ENCODE data around the gene NEURL1B. TPM values are rescaled to one million over a fixed set of nuclear protein-coding genes. Genes with fewer than 3 reads are reported as not detected.
A peak's percentile ranks its signal among the peaks of the same experiment; 100 is the strongest.

NEURL1B gene
- polyA plus RNA-seq, 1 of the 3 experiments (the other 2 are of a cell fraction), result 2.8 TPM

- no peak for DNase-seq
- no peaks in the 10 kb centered on the region for H3K27me3 ChIP-seq (ENCODE audit: insufficient read depth)
- no peaks in the 10 kb centered on the region for H3K9me2 ChIP-seq
- H3K9ac ChIP-seq, result peak overlapping the region; percentile 80; the same call in 1 of the 2 replicates
- peaks cover 5 to 31% of the 10 kb centered on the region in 2 experiments; a peak in 2 of 4 replicates for H3K4me1 ChIP-seq (ENCODE audit: control insufficient read depth in 1 of 2, insufficient read depth in 2 of 2, low read depth in 1 of 2, low read length in 1 of 2)
- TF ChIP-seq SMC3 (IDR thresholded peaks at IDR 0.05; ENCODE audit: low read depth, low read length), result no peak
- TF ChIP-seq MEF2A (IDR thresholded peaks at IDR 0.05; ENCODE audit: borderline replicate concordance, low read depth), result no peak
- TF ChIP-seq MXI1 (IDR thresholded peaks at IDR 0.05; ENCODE audit: low read depth, low read length), result 0 out of 2 replicates have a peak, but pooled peaks have one; percentile 3
- no peaks in the 10 kb centered on the region for H3K36me3 ChIP-seq (replicated peaks in 1 of 2; ENCODE audit: control insufficient read depth in 1 of 2, insufficient read depth in 2 of 2, low read length in 1 of 2)
- H3K4me2 ChIP-seq, result peak overlapping the region; percentile 96
- no peak overlapping the region; the same call in 1 of the 2 replicates for H2AFZ ChIP-seq (ENCODE audit: low read depth)
- H3K27ac ChIP-seq (ENCODE audit: low read depth in 2 of 2, low read length in 1 of 2), result no peak overlapping the region
- peaks cover 4% of the 10 kb centered on the region for H3F3A ChIP-seq (replicated peaks; ENCODE audit: insufficient read depth)
- ChIA-PET CTCF (interaction anchor here (0.5 to 6.7 kb wide), 11 partner anchors 9 to 169 kb away, joined by 3 to 71 read pairs (median 4); no protein-coding TSS in a partner anchor), POLR2A (interaction anchor here (2.8 kb wide), 1 partner anchor 18 kb away, joined by 7 read pairs; no protein-coding TSS in a partner anchor)
- H3K9me3 ChIP-seq, result no peaks in the 10 kb centered on the region
- 0 out of 2 replicates have a peak, but pooled peaks cover 2% of the 10 kb centered on the region for H4K20me1 ChIP-seq (ENCODE audit: insufficient read depth)
- H3K4me3 ChIP-seq (ENCODE audit: low read depth in 2 of 2, low read length in 1 of 2), result peak overlapping the region; percentile 89 to 91
- WGBS (ENCODE audit: low lambda C conversion rate), result 56% methylated on average over 14 of the region's 14 CpGs
- peaks cover 13% of the 10 kb centered on the region; the same call in 1 of the 2 replicates for H3K79me2 ChIP-seq (ENCODE audit: insufficient read depth)
Observed at GRCh38 chr5:172642051-172642409, 967 bp downstream of the NEURL1B start.

- TF ChIP-seq GABPA (IDR thresholded peaks at IDR 0.05; ENCODE audit: low read depth) (no peak), TAF1 (IDR thresholded peaks at IDR 0.05; ENCODE audit: borderline replicate concordance, low read depth, low read length) (no peak), MEF2A (IDR thresholded peaks at IDR 0.05; ENCODE audit: borderline replicate concordance, low read depth) (no peak), POLR2AphosphoS5 (IDR thresholded peaks at IDR 0.05; ENCODE audit: low read depth, low read length) (no peak)
- H3K9ac ChIP-seq, result no peak overlapping the region
- no peak overlapping the region for H2AFZ ChIP-seq (ENCODE audit: low read depth)
- no peaks in the 10 kb centered on the region for H3K9me2 ChIP-seq
- H3K4me1 ChIP-seq (ENCODE audit: control insufficient read depth in 1 of 2, insufficient read depth in 2 of 2, low read depth in 1 of 2, low read length in 1 of 2), result peaks cover 5 to 30% of the 10 kb centered on the region in 2 experiments; a peak in 2 of 4 replicates
- peak overlapping the region; percentile 96; the same call in 1 of the 2 replicates for H3K4me2 ChIP-seq
- H4K20me1 ChIP-seq (ENCODE audit: insufficient read depth), result 0 out of 2 replicates have a peak, but pooled peaks cover 3% of the 10 kb centered on the region
- peak overlapping the region; percentile 89 to 91; a peak in 2 of 4 replicates for H3K4me3 ChIP-seq (ENCODE audit: low read depth in 2 of 2, low read length in 1 of 2)
- H3K27ac ChIP-seq (ENCODE audit: low read depth in 2 of 2, low read length in 1 of 2), result no peak overlapping the region
- CTCF ChIA-PET, result interaction anchor here (0.7 to 6.7 kb wide), 10 partner anchors 13 to 163 kb away, joined by 3 to 71 read pairs (median 4); no protein-coding TSS in a partner anchor
- 100% methylated on average over 1 of the region's 4 CpGs for WGBS (ENCODE audit: low lambda C conversion rate)
- H3K9me3 ChIP-seq, result no peaks in the 10 kb centered on the region
- H3F3A ChIP-seq (replicated peaks; ENCODE audit: insufficient read depth), result peaks cover 4% of the 10 kb centered on the region
- no peaks in the 10 kb centered on the region for H3K36me3 ChIP-seq (replicated peaks in 1 of 2; ENCODE audit: control insufficient read depth in 1 of 2, insufficient read depth in 2 of 2, low read length in 1 of 2)
- POLR2A ChIA-PET, result interaction anchor here (2.8 kb wide), 1 partner anchor 17 kb away, joined by 7 read pairs; no protein-coding TSS in a partner anchor
- no peak for DNase-seq
- H3K79me2 ChIP-seq (ENCODE audit: insufficient read depth), result peaks cover 13% of the 10 kb centered on the region; the same call in 1 of the 2 replicates
- no peaks in the 10 kb centered on the region for H3K27me3 ChIP-seq (ENCODE audit: insufficient read depth)
Observed at GRCh38 chr5:172642486-172642885, 1.4 kb downstream of the NEURL1B start.

GRCh38 chr5:172642926-172643871 is 2.1 kb downstream of the NEURL1B start:
- Histone ChIP-seq H3K4me2 (peak overlapping the region; percentile 96; the same call in 1 of the 2 replicates), H3K9me2 (no peaks in the 10 kb centered on the region), H3K4me3 (ENCODE audit: low read depth in 2 of 2, low read length in 1 of 2) (no peak overlapping the region), H3K9ac (no peak overlapping the region), H3K79me2 (ENCODE audit: insufficient read depth) (peaks cover 13% of the 10 kb centered on the region; the same call in 1 of the 2 replicates), H3K27ac (ENCODE audit: low read depth in 2 of 2, low read length in 1 of 2) (no peak overlapping the region), H3K27me3 (ENCODE audit: insufficient read depth) (no peaks in the 10 kb centered on the region), H3F3A (replicated peaks; ENCODE audit: insufficient read depth) (peaks cover 4% of the 10 kb centered on the region), H3K9me3 (no peaks in the 10 kb centered on the region), H2AFZ (ENCODE audit: low read depth) (no peak overlapping the region), H3K36me3 (replicated peaks in 1 of 2; ENCODE audit: control insufficient read depth in 1 of 2, insufficient read depth in 2 of 2, low read length in 1 of 2) (no peaks in the 10 kb centered on the region), H4K20me1 (ENCODE audit: insufficient read depth) (0 out of 2 replicates have a peak, but pooled peaks cover 3% of the 10 kb centered on the region), H3K4me1 (ENCODE audit: control insufficient read depth in 1 of 2, insufficient read depth in 2 of 2, low read depth in 1 of 2, low read length in 1 of 2) (peaks cover 5 to 30% of the 10 kb centered on the region in 2 experiments; a peak in 2 of 4 replicates)
- ChIA-PET POLR2A (interaction anchor here (2.8 kb wide), 1 partner anchor 17 kb away, joined by 7 read pairs; no protein-coding TSS in a partner anchor), CTCF (interaction anchor here (1.0 to 6.7 kb wide), 9 partner anchors 14 to 165 kb away, joined by 3 to 71 read pairs (median 4); no protein-coding TSS in a partner anchor)
- DNase-seq, result no peak
- WGBS (ENCODE audit: low lambda C conversion rate), result 90% methylated on average over 16 of the region's 16 CpGs
- TF ChIP-seq JUND (IDR thresholded peaks at IDR 0.05) (no peak), RCOR1 (IDR thresholded peaks at IDR 0.05; ENCODE audit: low read length) (no peak), USF1 (IDR thresholded peaks at IDR 0.05; ENCODE audit: borderline replicate concordance, low read depth) (no peak), MXI1 (IDR thresholded peaks at IDR 0.05; ENCODE audit: low read depth, low read length) (no peak), FOXJ3 (CRISPR knock-in tag; IDR thresholded peaks at IDR 0.05) (no peak), YY1 (IDR thresholded peaks at IDR 0.05; ENCODE audit: low read depth) (no peak), NRF1 (IDR thresholded peaks at IDR 0.05; ENCODE audit: low read depth, low read length) (no peak), ZBTB33 (IDR thresholded peaks at IDR 0.05; ENCODE audit: borderline replicate concordance, low read depth) (no peak), GABPA (IDR thresholded peaks at IDR 0.05; ENCODE audit: low read depth) (no peak), CTCF (IDR thresholded peaks at IDR 0.05) (no peak)
